Measurements from ENCODE around the gene FREY1. TPM values are rescaled to one million over a fixed set of nuclear protein-coding genes. Genes with fewer than 3 reads are reported as not detected.

The FREY1 gene
- total RNA-seq, 1 donor from 2014 or later = not detected

- H3K4me3 Mint-ChIP-seq = no peak overlapping the region
- Histone ChIP-seq H3K9me3 (ENCODE audit: low read depth) (no peaks in the 10 kb centered on the region), H3K4me1 (no peaks in the 10 kb centered on the region), H3K79me2 (ENCODE audit: low read depth) (no peaks in the 10 kb centered on the region), H2AFZ (replicated peaks) (no peak overlapping the region), H3F3A (ENCODE audit: low read depth) (peaks cover 10% of the 10 kb centered on the region), H4K20me1 (ENCODE audit: low read depth) (peaks cover 6% of the 10 kb centered on the region), H3K9ac (no peak overlapping the region), H3K27ac (no peak overlapping the region), H3K4me3 (no peak overlapping the region), H3K36me3 (no peaks in the 10 kb centered on the region), H3K27me3 (no peaks in the 10 kb centered on the region), H3K4me2 (no peak overlapping the region)
- no peaks in the 10 kb centered on the region for H3K4me1 Mint-ChIP-seq
- H3K36me3 Mint-ChIP-seq = peaks cover 8% of the 10 kb centered on the region
- DNase-seq (ENCODE audit: low spot score) = no peak
- no peaks in the 10 kb centered on the region for H3K9me3 Mint-ChIP-seq
- TF ChIP-seq EZH2 (IDR thresholded peaks at IDR 0.05) = no peak
- peaks cover 9% of the 10 kb centered on the region for H3K27me3 Mint-ChIP-seq (ENCODE audit: insufficient read depth, low read depth)
- no peak overlapping the region for H3K27ac Mint-ChIP-seq
Observed at GRCh38 chr11:45933846-45934579, 26.9 kb upstream of the FREY1 start.

GRCh38 chr11:45933131-45933831 lies 26.2 kb upstream of the FREY1 start:
- H3F3A ChIP-seq (ENCODE audit: low read depth) = peaks cover 10% of the 10 kb centered on the region
- H4K20me1 ChIP-seq (ENCODE audit: low read depth) = peaks cover 6% of the 10 kb centered on the region
- no peaks in the 10 kb centered on the region for H3K9me3 Mint-ChIP-seq
- peaks cover 9% of the 10 kb centered on the region for H3K27me3 Mint-ChIP-seq (ENCODE audit: insufficient read depth, low read depth)
- no peak for DNase-seq (ENCODE audit: low spot score)
- H3K27ac Mint-ChIP-seq = no peak overlapping the region
- H3K4me1 Mint-ChIP-seq = no peaks in the 10 kb centered on the region
- no peak overlapping the region for H2AFZ ChIP-seq (replicated peaks)
- peaks cover 5% of the 10 kb centered on the region for H3K36me3 Mint-ChIP-seq
- H3K4me2 ChIP-seq = no peak overlapping the region
- no peaks in the 10 kb centered on the region for H3K27me3 ChIP-seq
- H3K9me3 ChIP-seq (ENCODE audit: low read depth) = no peaks in the 10 kb centered on the region
- H3K4me1 ChIP-seq = no peaks in the 10 kb centered on the region
- no peak for TF ChIP-seq EZH2 (IDR thresholded peaks at IDR 0.05)
- TF ChIP-seq EZH2phosphoT487 (IDR thresholded peaks at IDR 0.05) = no peak
- TF ChIP-seq CTCF (IDR thresholded peaks at IDR 0.05) = no peak
- no peaks in the 10 kb centered on the region for H3K79me2 ChIP-seq (ENCODE audit: low read depth)
- no peak overlapping the region for H3K4me3 Mint-ChIP-seq
- no peak overlapping the region for H3K9ac ChIP-seq
- no peaks in the 10 kb centered on the region for H3K36me3 ChIP-seq
- H3K4me3 ChIP-seq = no peak overlapping the region
- no peak overlapping the region for H3K27ac ChIP-seq

GRCh38 chr11:45932217-45932616 lies 25.1 kb upstream of the FREY1 start:
- Histone ChIP-seq H3K79me2 (ENCODE audit: low read depth) (no peaks in the 10 kb centered on the region), H2AFZ (replicated peaks) (no peak overlapping the region), H3K27ac (no peak overlapping the region), H3K4me3 (no peak overlapping the region), H3K27me3 (no peaks in the 10 kb centered on the region), H3K36me3 (no peaks in the 10 kb centered on the region), H3K4me1 (no peaks in the 10 kb centered on the region), H4K20me1 (ENCODE audit: low read depth) (peaks cover 6% of the 10 kb centered on the region), H3K4me2 (no peak overlapping the region), H3K9ac (no peak overlapping the region), H3K9me3 (ENCODE audit: low read depth) (no peaks in the 10 kb centered on the region), H3F3A (ENCODE audit: low read depth) (peaks cover 10% of the 10 kb centered on the region)
- Mint-ChIP-seq H3K4me1 (no peaks in the 10 kb centered on the region), H3K27ac (no peak overlapping the region), H3K9me3 (no peaks in the 10 kb centered on the region), H3K36me3 (peaks cover 5% of the 10 kb centered on the region), H3K27me3 (ENCODE audit: insufficient read depth, low read depth) (peaks cover 9% of the 10 kb centered on the region), H3K4me3 (no peak overlapping the region)
- no peak for DNase-seq (ENCODE audit: low spot score)
- TF ChIP-seq EZH2phosphoT487 (IDR thresholded peaks at IDR 0.05) (no peak), EZH2 (IDR thresholded peaks at IDR 0.05) (no peak), CTCF (IDR thresholded peaks at IDR 0.05) (no peak)

GRCh38 chr11:45931739-45932138 lies 24.7 kb upstream of the FREY1 start:
- no peak for DNase-seq (ENCODE audit: low spot score)
- no peak overlapping the region for H3K4me3 Mint-ChIP-seq
- H3K4me2 ChIP-seq = no peak overlapping the region
- H3K9ac ChIP-seq = peak overlapping the region; percentile 20
- H3K9me3 Mint-ChIP-seq = no peaks in the 10 kb centered on the region
- H3K27me3 Mint-ChIP-seq (ENCODE audit: insufficient read depth, low read depth) = peaks cover 9% of the 10 kb centered on the region
- no peaks in the 10 kb centered on the region for H3K9me3 ChIP-seq (ENCODE audit: low read depth)
- no peaks in the 10 kb centered on the region for H3K36me3 ChIP-seq
- peaks cover 5% of the 10 kb centered on the region for H3K36me3 Mint-ChIP-seq
- peak overlapping the region; percentile 63 for H3K27ac ChIP-seq
- H2AFZ ChIP-seq (replicated peaks) = no peak overlapping the region
- TF ChIP-seq EZH2phosphoT487 (IDR thresholded peaks at IDR 0.05) = no peak
- no peak for TF ChIP-seq CTCF (IDR thresholded peaks at IDR 0.05)
- TF ChIP-seq EZH2 (IDR thresholded peaks at IDR 0.05) = no peak
- H3K4me3 ChIP-seq = no peak overlapping the region
- no peaks in the 10 kb centered on the region for H3K79me2 ChIP-seq (ENCODE audit: low read depth)
- H3K27me3 ChIP-seq = no peaks in the 10 kb centered on the region
- peaks cover 10% of the 10 kb centered on the region for H3F3A ChIP-seq (ENCODE audit: low read depth)
- no peaks in the 10 kb centered on the region for H3K4me1 Mint-ChIP-seq
- H3K27ac Mint-ChIP-seq = no peak overlapping the region
- peaks cover 6% of the 10 kb centered on the region for H4K20me1 ChIP-seq (ENCODE audit: low read depth)
- no peaks in the 10 kb centered on the region for H3K4me1 ChIP-seq
